ENCODE measurements around the gene IGSF6. TPM values are rescaled to one million over a fixed set of nuclear protein-coding genes. Genes with fewer than 3 reads are reported as not detected.
"Not testable (repeated sequence)": the region's sequence is repeated elsewhere in the genome, so short reads cannot be mapped to it uniquely, and the experiment has no call there.

Gene IGSF6
- total and polyA plus RNA-seq, 2 of the 4 experiments (the other 2 are of a cell fraction): not detected

GRCh38 chr16:21635694-21636093 lies 16.7 kb downstream of the IGSF6 start:
- DNase-seq; H4K5ac ChIP-seq (ENCODE audit: low read depth, low read length); ATAC-seq (ENCODE audit: low read depth); H3K56ac ChIP-seq (ENCODE audit: extremely low read depth, insufficient read depth, low read length); H3K9me3 ChIP-seq (ENCODE audit: control insufficient read depth, insufficient read depth, low read length); H3K4ac ChIP-seq (ENCODE audit: low read depth, low read length); H2AK5ac ChIP-seq (ENCODE audit: low read depth, low read length); CTCF ChIA-PET; H2BK20ac ChIP-seq (ENCODE audit: low read depth, low read length); H3K27ac ChIP-seq (ENCODE audit: insufficient read depth, low read length); H3K36me3 ChIP-seq (ENCODE audit: control insufficient read depth, insufficient read depth, low read length); H2BK5ac ChIP-seq (ENCODE audit: low read depth, low read length, poor library complexity, severe bottlenecking); in situ Hi-C loops (cut with MboI; ENCODE audit: low sequenced_read_pairs); H3K9ac ChIP-seq (ENCODE audit: low read depth, low read length); H3K4me3 ChIP-seq (ENCODE audit: insufficient read depth, low read depth, low read length); H4K8ac ChIP-seq (ENCODE audit: low read depth in 2 of 2, low read length in 2 of 2); intact Hi-C loops (cut with micrococcal nuclease); H3K27me3 ChIP-seq (ENCODE audit: control insufficient read depth, insufficient read depth, low read length); H4K91ac ChIP-seq (ENCODE audit: insufficient read depth, low read depth, low read length); dilution Hi-C loops (cut with HindIII; ENCODE audit: low sequenced_read_pairs, unreplicated experiment); H3K14ac ChIP-seq (replicated peaks; ENCODE audit: low read depth, low read length); H2BK120ac ChIP-seq (ENCODE audit: low read depth, low read length); H4K20me1 ChIP-seq (ENCODE audit: insufficient read depth, low read length); BruUV-seq (replicated peaks); H3K9me1 ChIP-seq (ENCODE audit: insufficient read depth, low read length); H3K4me1 ChIP-seq (ENCODE audit: control insufficient read depth, insufficient read depth, low read length); POLR2A ChIA-PET (ENCODE audit: unreplicated experiment); H2BK15ac ChIP-seq (ENCODE audit: low read depth, low read length); H2AK9ac ChIP-seq (replicated peaks; ENCODE audit: low read depth, low read length, poor library complexity); H2AFZ ChIP-seq (replicated peaks; ENCODE audit: low read length, poor library complexity); H3K23ac ChIP-seq (ENCODE audit: low read depth, low read length); H3K18ac ChIP-seq (ENCODE audit: low read depth, low read length); H3K4me2 ChIP-seq (ENCODE audit: low read depth, low read length): not testable (repeated sequence)
- H3K79me1 ChIP-seq (ENCODE audit: low read depth in 1 of 2, low read length in 2 of 2): peaks cover 4 to 29% of the 10 kb centered on the region in 2 experiments
- WGBS, 2 experiments (ENCODE audit: extremely low coverage in 2 of 2, insufficient read length in 1 of 2): 98% methylated on average over 4 of the region's 9 CpGs; no CpG with 5 or more reads in 1 of the 2 experiments

Data from IMR-90 (cell line).